Stomach (tissue), 9 donors: ENCODE measurements around the gene SND1. TPM values are rescaled to one million over a fixed set of nuclear protein-coding genes. Genes with fewer than 3 reads are reported as not detected.

Experiments
- DNase-seq, 2 donors: peaks; one replicate each; pipeline versions ENCODE4 v3.0.0 to v3.0.0-alpha.2; 2013 to 2019
- H3K27ac ChIP-seq, 5 donors: fragments of 200-600 bp in 4 of 5; sonication (generic) in 4 of 5; one replicate each; pipeline ENCODE4 v1.5.1; 2013 to 2019; ENCODE audit warnings: mild to moderate bottlenecking in 1 of 5, moderate library complexity in 1 of 5
- H3K27me3 ChIP-seq, 3 donors: fragments of 200-600 bp; sonication (generic); one replicate each; pipeline ENCODE4 v1.5.1; 2017 to 2019; ENCODE audit warnings: mixed run types in 1 of 3
- H3K36me3 ChIP-seq, 4 donors: fragments of 200-600 bp; sonication (generic); 1 replicate in 3 of 4; 2 replicates in 1 of 4; pipeline ENCODE4 v1.5.1; 2016 to 2019
- H3K4me1 ChIP-seq, 4 donors: fragments of 200-600 bp; sonication (generic); one replicate each; pipeline ENCODE4 v1.5.1; 2016 to 2019
- H3K4me3 ChIP-seq, 4 donors: fragments of 200-600 bp; sonication (generic) in 3 of 4; one replicate each; pipeline ENCODE4 v1.5.1; 2016 to 2019; ENCODE audit warnings: mild to moderate bottlenecking in 1 of 4
- H3K9me3 ChIP-seq, 4 donors: fragments of 200-600 bp; sonication (generic); one replicate each; pipeline ENCODE4 v1.5.1; 2016 to 2019
- CTCF ChIP-seq, 7 experiments: fragments of 450-650 bp in 4 of 7; fragments of 200-600 bp in 3 of 7; sonication (generic) in 3 of 7; IDR thresholded peaks; one replicate each; pipeline ENCODE4 v1.5.1; 2016 to 2019; ENCODE audit warnings: antibody characterized with exemption in 7 of 7, control low read depth in 2 of 7, mild to moderate bottlenecking in 1 of 7
- EP300 ChIP-seq: sonication (generic); formaldehyde crosslinking; IDR thresholded peaks from one replicate; pipeline ENCODE4 v1.6.1; 2017; ENCODE audit warnings: antibody characterized with exemption
- POLR2A ChIP-seq, 4 donors: fragments of 450-650 bp; IDR thresholded peaks; one replicate each; pipeline ENCODE4 v1.6.1; 2016; ENCODE audit warnings: antibody characterized with exemption in 4 of 4, control low read depth in 2 of 4, mild to moderate bottlenecking in 1 of 4, moderate library complexity in 1 of 4
- POLR2AphosphoS5 ChIP-seq, 3 donors: sonication (generic); formaldehyde crosslinking; IDR thresholded peaks; one replicate each; pipeline ENCODE4 v1.6.1; 2016; ENCODE audit warnings: antibody characterized with exemption in 3 of 3
- WGBS, 5 donors: extraction: QIAGEN DNeasy Blood & Tissue Kit in 3 of 5; methylation state at CpG; one replicate each; pipeline versions ENCODE4 v1.1.5 to v1.1.7; 2013 to 2018; 5-methylcytosine and 5-hydroxymethylcytosine counted together
- intact Hi-C: fragments of 100-400 bp; cut with DNase I; formaldehyde crosslinking; loops from one replicate; pipeline ENCODE4 v1.15.1; 2023; ENCODE audit warnings: low total_unique reads
- polyA plus RNA-seq, 3 donors: library from polyadenylated mRNA; stranded (reverse); fragments of 200-250 nt; gene quantifications; one replicate each; pipeline ENCODE4 v1.2.3, GENCODE V29; 2013
- total RNA-seq, 5 donors: library from RNA; depleted of rRNA; stranded (reverse); fragments of >200 nt; gene quantifications; one replicate each; pipeline versions ENCODE4 v1.1.0 to v1.2.3, GENCODE V29; 2014 to 2016
- donor health status: healthy with polysubstance abuse.
- donor health status: Bipolar disorder and iron deficiency.
- donor health status: healthy.

SND1 gene
- total and polyA plus RNA-seq, 8 donors = 63.3 to 799 (median 126) TPM

GRCh38 chr7:127934711-127935110, 282.7 kb downstream of the SND1 start:
- Histone ChIP-seq H3K4me3 (no peak overlapping the region), H3K27me3 (no peaks in the 10 kb centered on the region), H3K4me1 (peaks cover 0 to 31% (median 13%) of the 10 kb centered on the region in 4 donors), H3K9me3 (no peaks in the 10 kb centered on the region), H3K27ac (no peak overlapping the region), H3K36me3 (peaks cover 6 to 41% (median 26%) of the 10 kb centered on the region in 4 donors)
- intact Hi-C loops = no loop called here
- TF ChIP-seq POLR2AphosphoS5 (IDR thresholded peaks at IDR 0.05) = no peak
- TF ChIP-seq EP300 = no peak
- TF ChIP-seq POLR2A (IDR thresholded peaks at IDR 0.05) = no peak
- TF ChIP-seq CTCF (IDR thresholded peaks at IDR 0.05) = no peak
- WGBS, 5 donors = 83 to 92% (median 88%) methylated on average over 5 of the region's 5 CpGs
- no peak for DNase-seq

DNA sequence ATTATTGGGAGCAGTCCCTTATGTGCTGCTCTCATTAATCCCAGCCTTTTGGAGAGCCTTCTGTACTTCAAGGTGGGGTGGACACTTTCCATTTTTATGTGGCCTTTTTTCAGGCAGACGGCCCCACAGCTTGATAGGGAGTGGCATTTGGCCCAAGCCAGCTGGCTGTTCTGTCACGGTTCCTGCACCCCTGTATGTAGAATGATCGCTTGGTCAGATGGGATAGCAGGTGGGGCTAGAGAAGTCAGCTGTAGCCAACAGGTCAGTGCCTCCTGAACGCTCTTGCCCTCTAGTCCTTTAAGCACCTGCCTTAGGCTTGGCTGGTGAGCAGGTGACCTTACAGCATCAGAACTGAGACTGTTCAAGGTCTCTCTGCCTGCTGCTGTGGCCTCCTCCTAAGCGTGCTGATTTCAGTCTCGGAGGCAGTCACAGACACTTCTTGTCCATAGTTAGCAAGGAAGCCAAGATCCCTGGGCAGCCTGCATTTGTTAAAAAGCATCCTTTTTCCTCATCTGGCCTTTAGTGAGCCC, 283.9 kb downstream of the SND1 start:
- TF ChIP-seq POLR2AphosphoS5 (IDR thresholded peaks at IDR 0.05) = no peak
- no peak for TF ChIP-seq POLR2A (IDR thresholded peaks at IDR 0.05)
- no peak for TF ChIP-seq EP300
- no peak for TF ChIP-seq CTCF (IDR thresholded peaks at IDR 0.05)
- Histone ChIP-seq H3K27me3 (no peaks in the 10 kb centered on the region), H3K27ac (no peak overlapping the region), H3K4me3 (no peak overlapping the region), H3K36me3 (peaks cover 0 to 29% (median 14%) of the 10 kb centered on the region in 4 donors), H3K4me1 (peaks cover 0 to 23% (median 3%) of the 10 kb centered on the region in 4 donors), H3K9me3 (no peaks in the 10 kb centered on the region)
- 71 to 86% (median 78%) methylated on average over 5 to 6 of the region's 6 CpGs for WGBS, 5 donors
- intact Hi-C loops = no loop called here
- no peak for DNase-seq

GRCh38 chr7:127937066-127937680, 285.2 kb downstream of the SND1 start:
- no peak for DNase-seq
- no peak overlapping the region for H3K27ac ChIP-seq
- peaks cover 0 to 17% (median 0%) of the 10 kb centered on the region in 4 donors for H3K4me1 ChIP-seq
- no peak overlapping the region for H3K4me3 ChIP-seq
- intact Hi-C loops = no loop called here
- WGBS, 5 donors = 62 to 88% (median 75%) methylated on average over 3 of the region's 3 CpGs
- TF ChIP-seq EP300 = no peak
- H3K27me3 ChIP-seq = no peaks in the 10 kb centered on the region
- H3K36me3 ChIP-seq = peaks cover 0 to 18% (median 6%) of the 10 kb centered on the region in 4 donors
- no peaks in the 10 kb centered on the region for H3K9me3 ChIP-seq

DNA sequence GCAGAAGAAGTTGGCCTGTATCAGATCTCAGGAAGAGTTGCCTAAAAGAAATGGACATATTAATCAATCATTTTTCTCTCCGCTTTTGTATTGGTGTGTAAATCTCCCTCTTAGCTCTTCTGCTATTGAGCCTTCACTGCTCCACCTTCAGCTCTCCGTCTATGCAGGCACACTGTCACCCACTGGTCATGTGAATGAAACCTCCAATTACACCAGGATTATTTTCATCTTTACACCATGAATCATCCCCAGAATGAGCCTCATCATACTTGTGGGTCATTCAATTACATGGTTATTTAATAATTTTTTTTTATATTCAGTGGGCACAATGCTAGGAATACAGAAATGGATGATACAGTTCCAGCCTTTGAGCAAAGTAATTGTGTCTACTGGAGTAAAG, 286.6 kb downstream of the SND1 start:
- TF ChIP-seq POLR2AphosphoS5 (IDR thresholded peaks at IDR 0.05) = no peak
- no peak for TF ChIP-seq CTCF (IDR thresholded peaks at IDR 0.05)
- no peak for TF ChIP-seq EP300
- TF ChIP-seq POLR2A (IDR thresholded peaks at IDR 0.05) = no peak
- WGBS, 5 donors = 86 to 94% (median 90%) methylated on average over 2 of the region's 2 CpGs
- intact Hi-C loops = no loop called here
- Histone ChIP-seq H3K9me3 (no peaks in the 10 kb centered on the region), H3K27me3 (no peaks in the 10 kb centered on the region), H3K4me3 (no peak overlapping the region), H3K27ac (no peak overlapping the region), H3K36me3 (peaks cover 0 to 17% (median 4%) of the 10 kb centered on the region in 4 donors), H3K4me1 (peaks cover 0 to 9% (median 0%) of the 10 kb centered on the region in 4 donors)
- DNase-seq = no peak
